NCI-H2081 (cell line): ENCODE data around the gene CMTM5.
"Not testable (repeated sequence)": the region's sequence is repeated elsewhere in the genome, so short reads cannot be mapped to it uniquely, and the experiment has no call there.

ENCODE experiments used
- DNase-seq, 2 experiments: peaks; one replicate each; lab custom pipeline; 2025; lab: John Stamatoyannopoulos, UW

Gene CMTM5

DNA sequence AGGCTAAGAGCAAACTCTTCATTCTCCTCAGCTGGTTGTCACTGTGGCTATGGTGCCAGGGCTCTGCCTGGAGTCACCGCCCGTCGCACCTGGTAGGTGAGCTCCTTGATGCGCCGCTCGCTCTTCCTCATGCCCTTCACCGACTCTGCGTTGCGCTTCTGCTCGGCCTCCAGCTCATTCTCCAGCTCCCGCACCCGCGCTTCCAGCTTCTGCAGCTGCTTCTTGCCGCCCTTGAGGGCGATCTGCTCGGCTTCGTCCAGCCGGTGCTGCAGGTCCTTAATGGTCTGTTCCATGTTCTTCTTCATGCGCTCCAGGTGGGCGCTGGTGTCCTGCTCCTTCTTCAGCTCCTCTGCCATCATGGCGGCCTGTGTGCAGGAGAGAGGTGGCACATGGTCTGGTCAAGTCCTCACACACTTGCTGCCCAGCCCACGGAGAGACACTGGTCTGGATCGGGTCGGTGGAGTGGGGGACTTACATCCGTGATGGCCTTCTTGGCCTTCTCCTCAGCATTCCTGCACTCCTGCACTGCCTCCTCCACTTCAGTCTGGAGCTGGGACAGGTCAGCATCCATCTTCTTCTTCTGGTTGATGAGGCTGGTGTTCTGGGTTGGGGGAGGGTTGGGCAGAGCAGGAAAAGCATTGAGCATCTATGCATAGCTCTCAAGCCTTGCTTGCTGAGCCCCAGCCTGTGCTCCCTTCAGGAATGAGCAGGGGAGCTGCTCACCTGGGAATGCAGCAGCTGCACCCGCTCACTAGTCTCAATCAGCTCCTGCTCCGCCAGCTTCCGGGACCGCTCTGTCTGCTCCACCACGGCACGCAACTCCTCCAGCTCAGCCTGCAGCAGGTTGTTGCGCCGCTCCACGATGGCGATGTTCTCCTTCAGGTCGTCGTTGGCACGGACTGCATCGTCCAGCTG lies 38.3 kb downstream of the CMTM5 start:
- no peak for DNase-seq

GRCh38 chr14:23415821-23416778 lies 39.3 kb downstream of the CMTM5 start:
- DNase-seq: no peak

DNA sequence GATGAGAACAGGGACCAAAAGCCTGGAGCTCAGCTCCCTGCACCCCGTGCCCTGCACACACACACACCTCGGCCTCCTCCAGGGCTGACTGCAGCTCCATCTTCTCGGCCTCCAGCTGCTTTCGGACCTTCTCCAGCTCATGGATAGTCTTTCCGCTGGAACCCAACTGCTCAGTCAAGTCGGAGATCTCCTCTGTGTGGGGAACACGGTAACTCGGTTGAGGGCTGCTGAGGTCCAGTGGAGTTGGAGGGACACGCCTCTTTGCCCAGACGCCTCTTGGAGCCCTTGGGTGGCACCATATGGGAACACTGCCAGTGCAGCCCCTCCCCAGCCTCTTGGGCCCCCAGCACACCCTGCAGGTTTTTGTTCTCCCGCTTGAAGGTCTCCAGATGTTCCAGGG lies 40.0 kb downstream of the CMTM5 start:
- no peak for DNase-seq

DNA sequence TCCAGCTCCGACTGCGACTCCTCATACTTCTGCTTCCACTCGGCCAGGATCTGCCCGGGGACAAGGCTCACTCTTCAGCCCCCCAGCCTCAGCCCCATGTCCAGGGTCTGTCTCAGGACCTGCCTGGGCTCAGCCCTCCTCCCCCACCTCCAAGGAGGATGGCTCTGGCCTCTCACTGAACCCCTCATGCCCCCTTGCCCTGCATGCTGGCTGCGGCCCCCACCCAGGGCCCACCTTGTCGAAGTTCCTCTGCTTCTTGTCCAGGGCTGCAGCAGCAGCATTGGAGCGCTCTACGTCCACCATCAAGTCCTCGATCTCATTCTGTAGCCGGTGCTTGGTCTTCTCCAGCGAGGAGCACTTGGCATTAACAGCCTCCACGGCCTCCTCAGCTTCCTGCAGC lies 40.4 kb downstream of the CMTM5 start:
- DNase-seq: not testable (repeated sequence)

- DNase-seq: no peak
Measured at GRCh38 chr14:23418021-23418420, 41.2 kb downstream of the CMTM5 start.

DNA sequence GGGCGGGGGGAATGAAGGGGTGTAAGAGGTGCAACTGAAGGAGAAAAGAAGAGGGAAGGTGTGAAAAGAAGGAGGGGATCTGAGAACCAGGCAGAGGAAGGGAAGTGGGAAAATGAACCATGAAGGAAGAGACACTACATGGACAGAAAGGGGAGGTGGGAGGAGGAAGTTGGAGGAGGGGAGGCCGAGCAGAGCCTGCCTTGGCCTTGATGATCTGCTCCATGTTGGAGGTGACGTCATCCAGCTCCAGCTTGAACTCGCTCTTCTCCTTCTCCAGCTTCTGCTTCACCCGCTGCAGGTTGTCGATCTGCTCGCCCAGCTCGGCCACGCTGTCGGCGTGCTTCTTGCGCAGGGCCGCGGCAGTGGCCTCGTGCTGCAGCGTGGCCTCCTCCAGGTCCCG lies 42.8 kb downstream of the CMTM5 start:
- not testable (repeated sequence) for DNase-seq

DNA sequence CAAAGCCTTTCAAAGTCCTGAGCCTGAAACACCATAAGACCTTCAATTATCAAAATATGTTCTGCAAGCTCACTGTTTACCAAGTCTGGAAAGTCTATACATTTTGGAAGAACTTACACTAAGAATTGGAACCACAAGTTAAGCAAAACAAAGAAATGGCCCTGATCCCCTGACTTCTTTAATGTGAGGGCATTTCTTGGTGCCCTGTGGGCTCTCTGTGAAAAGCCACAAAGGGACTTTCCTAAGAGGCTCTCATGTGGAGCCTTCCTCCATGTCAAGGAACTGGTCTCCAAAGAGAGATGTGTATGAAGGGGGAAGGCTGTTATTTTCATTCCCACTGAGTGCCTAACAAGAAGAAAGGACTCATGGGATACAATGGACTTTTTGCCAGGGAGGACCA lies 44.7 kb downstream of the CMTM5 start:
- DNase-seq: no peak

DNA sequence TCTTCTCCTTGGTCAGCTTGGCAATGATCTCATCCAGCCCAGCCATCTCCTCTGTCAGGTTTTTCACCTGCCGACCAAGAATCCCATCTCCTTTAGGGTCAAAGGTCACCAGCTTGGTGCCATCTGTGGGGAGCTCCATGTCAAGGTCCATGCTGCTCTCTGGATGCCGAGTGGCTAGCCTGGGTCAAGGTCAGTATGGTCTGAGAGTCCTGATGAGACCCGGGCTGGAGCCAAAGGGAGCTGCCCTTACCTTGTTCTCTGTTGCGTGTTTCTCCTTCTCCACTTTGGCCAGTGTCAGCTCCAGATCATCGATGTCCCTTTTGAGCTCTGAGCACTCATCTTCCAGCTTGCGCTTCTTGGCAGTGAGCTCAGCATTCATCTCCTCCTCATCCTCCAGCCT lies 46.8 kb downstream of the CMTM5 start:
- DNase-seq: no peak

- no peak for DNase-seq
Measured at GRCh38 chr14:23425169-23425568, 48.3 kb downstream of the CMTM5 start.

DNA sequence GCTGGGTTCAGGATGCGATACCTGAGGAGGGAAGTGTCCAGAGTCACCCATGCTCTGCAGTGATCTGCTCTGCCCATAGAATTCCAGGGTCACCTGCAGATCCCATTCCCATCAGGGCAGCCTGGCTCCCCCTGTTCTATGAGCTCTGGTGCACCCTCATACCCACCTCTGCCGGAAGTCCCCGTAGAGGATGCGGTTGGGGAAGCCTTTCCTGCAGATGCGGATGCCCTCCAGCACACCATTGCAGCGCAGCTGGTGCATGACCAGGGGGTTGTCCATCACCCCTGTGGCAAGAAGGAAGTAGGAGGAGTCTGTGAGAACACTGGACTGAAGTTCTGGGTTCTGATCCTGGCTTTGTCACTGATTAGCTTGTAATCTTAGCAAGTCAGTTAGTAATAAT lies 49.0 kb downstream of the CMTM5 start:
- DNase-seq: not testable (repeated sequence)

DNA sequence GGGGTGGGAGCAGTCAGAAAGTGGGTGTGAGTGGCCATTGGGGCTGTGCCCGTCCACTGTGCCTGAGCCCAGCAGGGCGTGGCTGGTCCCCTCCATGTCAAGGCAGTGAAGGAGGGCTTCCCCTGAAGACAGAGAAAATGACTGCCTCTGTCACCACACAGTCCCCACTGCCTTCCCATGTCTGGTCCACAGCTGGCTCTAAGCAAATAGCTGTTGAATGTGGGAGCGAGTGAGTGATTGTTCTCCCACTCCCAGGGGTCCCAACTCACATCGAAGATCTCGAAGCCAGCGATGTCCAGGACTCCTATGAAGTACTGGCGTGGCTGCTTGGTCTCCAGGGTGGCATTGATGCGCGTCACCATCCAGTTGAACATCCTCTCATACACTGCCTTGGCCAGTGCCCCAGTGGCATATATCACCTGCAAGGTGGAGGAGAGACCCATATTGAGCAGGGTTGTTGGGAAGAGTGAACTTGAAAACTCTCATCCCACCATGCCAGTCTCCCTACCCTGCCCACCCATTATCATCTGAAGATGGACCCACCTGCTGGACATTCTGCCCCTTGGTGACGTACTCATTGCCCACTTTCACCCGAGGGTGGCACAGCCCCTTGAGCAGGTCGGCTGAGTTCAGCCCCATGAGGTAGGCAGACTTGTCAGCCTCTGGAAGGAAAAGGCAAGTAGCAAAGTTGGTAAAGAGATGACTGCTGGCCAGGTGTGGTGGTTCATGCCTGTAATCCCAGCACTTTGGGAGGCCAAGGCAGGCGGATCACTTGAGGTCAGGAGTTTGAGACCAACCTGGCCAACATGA lies 52.0 kb downstream of the CMTM5 start:
- DNase-seq: no peak
